Measurements from ENCODE around the gene PLEKHB1. TPM values are rescaled to one million over a fixed set of nuclear protein-coding genes. Genes with fewer than 3 reads are reported as not detected.

The PLEKHB1 gene
- total RNA-seq, 1 donor from 2014 or later: 35.4 TPM

GRCh38 chr11:73680687-73681086 is 34.3 kb downstream of the PLEKHB1 start:
- peaks cover 62% of the 10 kb centered on the region for H3K36me3 ChIP-seq
- intact Hi-C loops (cut with DNase I): no loop called here
- DNase-seq (no peak), ATAC-seq (peak; percentile 68 to 90)
- H3K4me3 ChIP-seq: no peak overlapping the region
- H3K9me3 ChIP-seq: no peaks in the 10 kb centered on the region
- no peaks in the 10 kb centered on the region for H3K4me1 ChIP-seq
- no peaks in the 10 kb centered on the region for H3K27me3 ChIP-seq (ENCODE audit: low read depth)
- H3K27ac ChIP-seq: no peak overlapping the region
- TF ChIP-seq CTCF (IDR thresholded peaks at IDR 0.05): no peak

DNA sequence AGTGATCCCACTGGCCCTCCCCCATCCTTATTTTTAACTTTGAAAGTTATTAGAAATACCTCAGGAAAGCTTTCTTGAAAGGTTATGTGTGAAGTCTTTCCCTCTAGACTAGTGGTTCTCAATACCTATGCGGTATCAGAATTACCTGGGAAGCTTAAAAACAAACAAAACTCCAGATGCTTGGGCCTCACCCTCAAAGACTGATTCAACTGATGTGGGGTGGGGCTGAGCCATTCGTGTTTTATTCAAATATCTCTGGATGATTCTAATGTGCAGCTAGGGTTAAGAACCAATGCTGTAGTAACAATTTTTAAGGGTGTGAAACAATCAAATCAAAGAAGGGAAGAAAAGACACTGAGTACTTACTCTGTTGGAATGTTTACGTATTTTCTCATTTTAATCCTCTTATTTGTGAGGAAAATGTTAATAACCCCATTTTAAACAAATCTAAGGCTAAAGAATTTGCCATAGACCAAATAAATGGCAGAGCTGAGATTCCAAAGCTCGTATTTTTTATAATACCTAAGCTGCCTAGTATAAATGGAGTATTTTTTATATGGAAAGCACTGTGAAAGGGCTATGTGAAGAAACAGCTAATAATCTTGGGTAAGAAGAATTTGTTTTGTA is 47.6 kb downstream of the PLEKHB1 start:
- H3K9me3 ChIP-seq: no peaks in the 10 kb centered on the region
- ATAC-seq (no peak), DNase-seq (no peak)
- H3K27ac ChIP-seq: no peak overlapping the region
- intact Hi-C loops (cut with DNase I): no loop called here
- no peaks in the 10 kb centered on the region for H3K27me3 ChIP-seq (ENCODE audit: low read depth)
- peaks cover 30% of the 10 kb centered on the region for H3K36me3 ChIP-seq
- TF ChIP-seq CTCF (IDR thresholded peaks at IDR 0.05): no peak
- H3K4me3 ChIP-seq: no peak overlapping the region
- no peaks in the 10 kb centered on the region for H3K4me1 ChIP-seq

DNA sequence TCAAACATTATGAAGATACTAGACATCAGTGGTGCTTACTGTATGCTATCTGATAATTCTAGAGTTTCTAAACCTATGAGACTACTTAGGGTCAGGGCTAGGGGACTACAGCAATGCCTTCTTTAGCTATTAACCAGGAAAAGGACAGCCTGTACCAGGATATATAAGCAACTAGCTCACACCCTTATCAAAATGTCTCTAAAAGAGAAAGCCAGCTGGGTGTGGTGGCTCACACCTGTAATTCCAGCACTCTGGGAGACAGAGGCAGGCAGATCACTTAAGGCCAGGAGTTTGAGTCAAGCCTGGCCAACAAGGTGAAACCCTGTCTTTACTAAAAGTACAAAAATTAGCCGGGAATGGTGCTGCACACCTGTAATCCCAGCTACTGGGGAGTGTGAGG is 58.7 kb downstream of the PLEKHB1 start:
- ATAC-seq: no peak
- peaks cover 83% of the 10 kb centered on the region for H3K36me3 ChIP-seq
- intact Hi-C loops (cut with DNase I): no loop called here

DNA sequence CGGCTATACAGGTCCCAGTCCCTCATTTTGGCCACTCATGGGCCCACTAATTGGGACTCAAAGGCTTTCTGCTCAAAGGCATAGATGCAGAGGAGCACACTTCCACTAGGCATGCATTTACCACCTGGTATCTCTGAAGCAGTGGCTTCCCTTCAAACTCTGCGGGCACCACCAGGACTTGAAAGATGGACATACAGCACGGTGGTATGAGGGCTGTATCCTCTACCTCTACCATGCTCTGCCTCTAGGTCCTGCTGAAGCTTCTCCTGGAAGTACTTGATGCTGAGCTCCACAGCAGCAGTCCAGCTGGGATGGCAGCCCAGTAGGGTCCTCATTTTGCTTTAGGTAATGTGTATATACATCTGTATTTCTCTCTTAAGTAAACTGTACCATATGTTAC is 64.6 kb downstream of the PLEKHB1 start:
- no peak overlapping the region for H3K27ac ChIP-seq
- intact Hi-C loops (cut with DNase I): no loop called here
- ATAC-seq (no peak), DNase-seq (no peak)
- H3K36me3 ChIP-seq: peaks cover 74% of the 10 kb centered on the region
- no peaks in the 10 kb centered on the region for H3K9me3 ChIP-seq
- H3K4me3 ChIP-seq: no peak overlapping the region
- H3K4me1 ChIP-seq: peaks cover 5% of the 10 kb centered on the region
- no peak for TF ChIP-seq CTCF (IDR thresholded peaks at IDR 0.05)
- H3K27me3 ChIP-seq (ENCODE audit: low read depth): no peaks in the 10 kb centered on the region

More for the DNA sequence above, 58.7 kb downstream of the PLEKHB1 start:
- Histone ChIP-seq H3K4me3 (no peak overlapping the region), H3K4me1 (no peaks in the 10 kb centered on the region), H3K27me3 (ENCODE audit: low read depth) (no peaks in the 10 kb centered on the region), H3K9me3 (no peaks in the 10 kb centered on the region), H3K27ac (no peak overlapping the region)
- no peak for TF ChIP-seq CTCF (IDR thresholded peaks at IDR 0.05)
- DNase-seq: no peak

Other genes starting within 250 kb of the PLEKHB1 start
- gene FAM168A, start 48.5 kb upstream of the PLEKHB1 start, total RNA-seq: 31.0 TPM
- gene RAB6A, start 114.5 kb downstream of the PLEKHB1 start, total RNA-seq: 128 TPM
- 26.5 TPM for gene MRPL48, start 141.3 kb downstream of the PLEKHB1 start, total RNA-seq
- gene COA4, start 230.3 kb downstream of the PLEKHB1 start, total RNA-seq: 41.6 TPM
- 15.2 TPM for gene PAAF1, start 230.4 kb downstream of the PLEKHB1 start, total RNA-seq

All from lower lobe of right lung (tissue), 2 donors.